Erythroblast (primary cell): ENCODE results near the gene PET100.

ENCODE experiments used
- DNase-seq, 2 experiments: peaks; one replicate each; lab custom pipeline; 2025; lab: John Stamatoyannopoulos, UW
- GATA1 ChIP-seq: IDR thresholded peaks from 2 replicates; pipeline ENCODE4 v1.6.1; 2011; ENCODE audit warnings: low read depth, mild to moderate bottlenecking, control low read depth, low read length, moderate library complexity
- POLR2A ChIP-seq: IDR thresholded peaks from 2 replicates; pipeline ENCODE4 v1.6.1; 2011; ENCODE audit warnings: mild to moderate bottlenecking, low read length

The PET100 gene, protein sequence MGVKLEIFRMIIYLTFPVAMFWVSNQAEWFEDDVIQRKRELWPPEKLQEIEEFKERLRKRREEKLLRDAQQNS

DNA sequence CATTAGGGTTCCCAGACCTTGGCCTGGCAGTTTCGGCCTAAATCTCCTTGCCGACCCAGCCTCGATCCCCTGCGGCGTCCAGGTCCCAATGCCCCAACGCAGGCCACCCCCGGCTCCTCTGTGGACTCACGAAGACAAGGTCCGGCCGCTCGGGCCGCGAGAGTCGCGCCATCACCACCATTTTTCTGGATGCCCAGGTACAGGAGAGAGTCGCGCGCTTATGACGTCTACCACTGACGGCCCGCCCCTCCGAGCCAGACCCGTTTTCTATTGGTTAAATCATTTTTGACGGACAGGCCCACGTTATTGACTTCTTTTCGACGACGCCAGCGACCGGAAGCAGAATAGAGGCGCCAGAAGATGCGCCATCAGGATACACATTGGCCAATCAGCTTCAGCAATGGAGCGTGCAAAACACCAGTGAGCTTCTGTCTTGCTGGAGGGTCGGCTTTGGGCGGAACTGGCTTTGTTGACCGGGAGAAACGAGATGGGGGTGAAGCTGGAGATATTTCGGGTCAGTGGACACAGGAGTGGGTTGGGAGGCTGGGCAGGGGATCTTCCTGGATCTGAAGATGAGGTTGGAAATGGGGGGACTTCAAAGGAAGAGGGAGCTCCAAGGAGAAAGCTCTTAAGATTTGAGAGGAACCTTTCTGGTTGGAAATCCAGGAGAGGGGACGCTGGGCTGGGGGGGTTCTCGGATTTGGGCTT is at the start of gene PET100, which contains the start of gene XAB2:
Gene PET100 (plus strand): TSS at position 447 of the 708 bp plus-strand sequence. CDS start 41 bp downstream, at position 488.
Gene XAB2 (minus strand): TSS at position 199 of the 708 bp plus-strand sequence. CDS start 18 bp downstream, at position 181.
- TF ChIP-seq POLR2A, result peak; percentile 81
- TF ChIP-seq GATA1, result no peak
- DNase-seq, result peak; percentile 99

- TF ChIP-seq POLR2A (no peak), GATA1 (no peak)
- DNase-seq, result no peak
Measured at GRCh38 chr19:7582446-7582845, 47.1 kb upstream of the PET100 start.

GRCh38 chr19:7589822-7590221 is 39.8 kb upstream of the PET100 start:
- no peak for DNase-seq
- TF ChIP-seq POLR2A (no peak), GATA1 (no peak)

DNA sequence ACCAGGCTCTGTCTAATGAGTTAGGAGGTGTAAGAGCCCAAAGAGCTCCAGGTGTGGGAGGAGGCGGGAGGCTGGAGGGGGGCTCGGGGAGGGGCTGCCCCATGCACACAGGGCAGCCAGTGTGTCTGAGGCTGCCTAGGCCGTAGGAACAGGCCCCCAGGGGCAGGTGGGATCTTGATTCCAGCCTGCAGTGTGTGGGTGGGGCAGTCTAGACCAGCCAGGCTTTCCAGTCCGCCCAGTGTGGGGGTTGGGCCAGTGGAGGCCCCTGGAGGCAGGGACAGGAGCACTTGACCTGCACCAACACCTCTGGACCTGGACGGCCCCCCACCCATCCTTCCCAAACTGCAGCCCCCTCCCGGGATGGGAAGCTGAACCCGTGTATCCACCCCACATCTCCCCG is 39.3 kb upstream of the PET100 start:
- DNase-seq, result no peak
- TF ChIP-seq POLR2A (no peak), GATA1 (no peak)

- no peak for DNase-seq
- no peak for TF ChIP-seq GATA1
- TF ChIP-seq POLR2A, result no peak
Measured at GRCh38 chr19:7595466-7596133, 34.0 kb upstream of the PET100 start, which contains the start of gene CAMSAP3. TSS of gene CAMSAP3 (plus strand) at chr19:7595863. CDS start at chr19:7596003, 140 bp downstream.

DNA sequence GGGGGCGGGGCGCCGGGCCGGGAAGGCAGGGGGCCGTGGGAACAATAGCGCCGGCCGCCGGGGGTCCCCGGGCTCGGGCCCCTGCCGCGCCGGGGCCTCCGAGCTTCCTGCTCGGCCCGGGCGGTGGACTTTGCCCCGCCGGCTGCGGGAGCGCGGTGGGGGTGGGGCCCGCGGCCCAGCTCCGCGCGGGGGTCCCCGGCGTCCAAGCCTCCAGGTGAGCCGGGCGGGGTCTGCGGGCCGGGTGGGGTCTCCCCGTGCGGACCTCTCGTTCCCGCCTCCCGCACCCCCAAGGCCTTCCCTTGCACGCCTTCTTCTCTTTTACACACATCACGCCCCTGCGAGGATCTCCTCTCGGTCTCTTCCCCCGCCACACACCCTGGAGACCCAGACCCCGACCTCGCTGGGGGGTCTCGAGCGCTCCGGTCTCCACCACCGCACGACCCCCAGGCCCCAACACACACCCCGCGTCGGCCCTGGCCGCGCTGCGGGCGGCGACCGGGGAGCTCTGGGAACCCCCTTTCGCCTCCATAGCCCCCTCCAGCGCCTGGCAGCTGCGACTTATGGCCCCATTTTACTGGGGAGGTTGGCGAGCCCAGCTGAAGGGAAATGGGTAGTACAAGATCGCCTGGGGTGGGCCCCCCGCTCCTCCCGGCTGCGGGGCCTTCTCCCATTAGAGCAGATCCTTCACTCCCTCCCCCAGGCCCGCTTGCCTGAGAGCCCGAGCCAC is 33.2 kb upstream of the PET100 start:
- no peak for DNase-seq
- TF ChIP-seq GATA1, result no peak

DNA sequence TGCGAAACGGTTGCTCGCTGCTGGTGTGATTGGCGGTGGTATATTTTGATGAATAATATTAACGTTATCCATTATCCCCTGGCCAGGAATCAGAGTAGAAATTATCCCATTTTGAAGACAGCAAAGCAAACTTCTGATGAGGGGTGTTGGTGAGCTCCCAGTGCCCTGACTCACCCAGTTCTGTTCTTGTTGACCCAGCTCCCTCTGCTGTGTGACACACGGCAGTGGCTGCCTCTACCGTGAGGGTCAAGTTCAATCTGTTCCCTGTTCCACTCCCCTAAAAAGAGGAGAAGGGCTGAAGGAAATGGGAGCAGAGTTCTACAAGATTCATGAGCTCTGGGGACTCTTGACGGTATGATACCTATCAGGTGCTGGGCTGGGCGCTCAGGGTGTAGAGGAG is 31.9 kb upstream of the PET100 start:
- no peak for DNase-seq
- TF ChIP-seq POLR2A (no peak), GATA1 (no peak)

- DNase-seq, result no peak
- TF ChIP-seq GATA1 (no peak), POLR2A (no peak)
Measured at GRCh38 chr19:7598180-7598579, 31.4 kb upstream of the PET100 start.

GRCh38 chr19:7600721-7601120 is 28.9 kb upstream of the PET100 start:
- DNase-seq, result no peak
- no peak for TF ChIP-seq POLR2A
- no peak for TF ChIP-seq GATA1

DNA sequence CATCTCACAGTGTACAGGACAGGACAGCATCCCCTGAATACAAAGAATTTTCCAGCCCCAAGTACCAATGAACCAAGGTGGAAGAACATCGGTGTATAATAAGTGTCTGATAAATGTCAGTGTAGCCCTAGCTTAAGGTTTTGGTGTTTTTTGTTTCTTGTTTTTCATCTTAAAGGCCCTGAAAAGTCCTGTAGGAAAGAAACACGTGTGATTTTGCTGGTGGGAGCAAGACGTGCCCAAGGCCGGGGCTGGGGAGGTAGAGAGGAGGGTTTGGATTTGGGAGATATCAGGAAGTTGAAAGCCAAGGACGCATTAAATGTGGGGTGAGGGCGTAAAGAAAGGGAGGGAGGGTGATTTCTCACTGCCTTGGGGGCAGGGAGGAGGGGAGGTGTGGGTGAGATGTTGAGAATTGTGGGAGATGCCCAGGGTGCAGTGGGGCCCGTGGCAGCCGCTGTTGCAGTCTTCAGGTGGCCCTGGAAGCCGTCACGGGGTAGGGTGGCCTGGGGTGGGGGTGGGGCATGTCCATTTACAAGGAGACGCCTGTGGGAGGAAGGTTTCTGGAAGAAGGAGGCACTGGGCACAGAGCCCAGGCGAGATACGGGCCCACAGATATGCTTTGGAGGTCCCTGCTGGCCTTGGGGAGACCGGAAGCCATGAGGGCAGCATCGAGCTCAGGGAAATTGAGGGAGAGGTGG is 27.2 kb upstream of the PET100 start:
- no peak for DNase-seq
- TF ChIP-seq POLR2A, result no peak

DNA sequence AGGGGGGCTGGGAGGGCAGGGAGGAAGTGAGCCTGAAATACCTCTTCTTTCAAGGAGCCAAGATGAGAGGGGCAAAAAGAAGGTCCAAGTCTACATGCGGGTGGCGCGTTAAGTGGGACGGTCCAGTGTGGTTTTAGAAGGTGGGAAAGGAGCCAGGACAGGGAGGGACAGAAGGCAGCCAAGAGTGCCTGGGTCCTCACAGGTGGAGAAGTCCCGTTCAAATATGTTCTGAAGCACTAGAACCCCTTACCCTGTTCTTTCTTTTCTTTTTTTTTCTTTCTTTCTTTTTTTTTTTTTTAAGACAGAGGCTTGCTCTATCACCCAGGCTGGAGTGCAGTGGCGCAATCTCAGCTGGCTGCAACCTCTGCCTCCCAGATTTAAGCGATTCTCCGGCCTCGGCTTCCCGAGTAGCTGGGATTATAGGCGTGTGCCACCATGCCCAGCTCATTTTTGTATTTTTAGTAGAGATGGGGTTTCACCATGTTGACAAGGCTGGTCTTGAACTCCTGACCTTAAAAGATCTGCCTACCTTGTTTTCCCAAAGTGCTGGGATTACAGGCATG is 26.6 kb upstream of the PET100 start:
- no peak for DNase-seq
- TF ChIP-seq GATA1 (no peak), POLR2A (no peak)

GRCh38 chr19:7603919-7604318 is 25.7 kb upstream of the PET100 start:
- TF ChIP-seq GATA1, result no peak
- no peak for TF ChIP-seq POLR2A
- no peak for DNase-seq
